Upper lobe of right lung (tissue), 1 donor: ENCODE data around the gene ITGAL. TPM values are rescaled to one million over a fixed set of nuclear protein-coding genes. Genes with fewer than 3 reads are reported as not detected.
A peak's percentile ranks its signal among the peaks of the same experiment; 100 is the strongest.
"Not testable (repeated sequence)": the region's sequence is repeated elsewhere in the genome, so short reads cannot be mapped to it uniquely, and the experiment has no call there.

Experiments
- ATAC-seq: fragments of 200-7000 bp; cut with Tn5 transposase; one replicate; pipeline ENCODE4 v1.9.1; 2020; ENCODE audit warnings: mild to moderate bottlenecking, moderate library complexity
- DNase-seq: peaks from one replicate; pipeline ENCODE4 v3.0.0-alpha.2; 2020
- H3K27ac ChIP-seq: fragments of 200-600 bp; one replicate; pipeline ENCODE4 v1.8.0; 2022
- H3K27me3 ChIP-seq: fragments of 200-600 bp; one replicate; pipeline ENCODE4 v1.8.0; 2022; ENCODE audit warnings: mild to moderate bottlenecking
- H3K36me3 ChIP-seq: fragments of 200-600 bp; one replicate; pipeline ENCODE4 v1.8.0; 2022
- H3K4me1 ChIP-seq: fragments of 200-600 bp; one replicate; pipeline ENCODE4 v1.8.0; 2022
- H3K4me3 ChIP-seq: fragments of 200-600 bp; one replicate; pipeline ENCODE4 v1.8.0; 2022; ENCODE audit warnings: mild to moderate bottlenecking
- H3K9me3 ChIP-seq: fragments of 200-600 bp; one replicate; pipeline ENCODE4 v1.8.0; 2022
- CTCF ChIP-seq: fragments of 200-600 bp; IDR thresholded peaks from one replicate; pipeline ENCODE4 v1.8.0; 2022; ENCODE audit warnings: antibody characterized with exemption
- intact Hi-C: fragments of 100-400 bp; cut with DNase I; formaldehyde crosslinking; loops from one replicate; pipeline ENCODE4 v1.11.0; 2022
- total RNA-seq: library from RNA; stranded (reverse); fragmentation: NEBNext Ultra II Directional; extraction: Animal tissue kit (Norgen Biotek cat#: 25700); gene quantifications from one replicate; pipeline ENCODE4 v1.2.1, GENCODE V29; 2021
- donor health status: DM: no; HTN: yes; CAD: no; lungs with severe emphysema.

ITGAL gene
- total RNA-seq, 1 donor from 2014 or later, result 62.8 TPM

- peaks cover 20% of the 10 kb centered on the region for H3K4me1 ChIP-seq
- no peaks in the 10 kb centered on the region for H3K27me3 ChIP-seq
- peaks cover 18% of the 10 kb centered on the region for H3K36me3 ChIP-seq
- ATAC-seq (peak; percentile 4), DNase-seq (no peak)
- H3K27ac ChIP-seq, result peak overlapping the region; percentile 97
- no peaks in the 10 kb centered on the region for H3K9me3 ChIP-seq
- TF ChIP-seq CTCF, result no peak
- intact Hi-C loops, result no loop called here
- H3K4me3 ChIP-seq, result peak overlapping the region; percentile 85
Observed at GRCh38 chr16:30533748-30534367, 61.3 kb downstream of the ITGAL start.

- Histone ChIP-seq H3K27me3 (no peaks in the 10 kb centered on the region), H3K4me1 (peaks cover 20% of the 10 kb centered on the region), H3K4me3 (peak within 1 kb of the TSS; percentile 85), H3K27ac (peak within 1 kb of the TSS; percentile 97), H3K36me3 (peaks cover 18% of the 10 kb centered on the region), H3K9me3 (no peaks in the 10 kb centered on the region)
- ATAC-seq (peak; percentile 91), DNase-seq (peak; percentile 96)
- TF ChIP-seq CTCF, result no peak
- intact Hi-C loops, result no loop called here
Observed at GRCh38 chr16:30534368-30535105, 62.0 kb downstream of the ITGAL start, which contains the start of gene ZNF747. Gene ZNF747, minus strand, starts transcription at chr16:30534858. Its CDS starts 179 bp downstream, at chr16:30534679.

- no peak for TF ChIP-seq CTCF
- DNase-seq (no peak), ATAC-seq (no peak)
- Histone ChIP-seq H3K27me3 (no peaks in the 10 kb centered on the region), H3K4me3 (peak overlapping the region; percentile 85), H3K4me1 (peaks cover 19% of the 10 kb centered on the region), H3K27ac (peak overlapping the region; percentile 97), H3K9me3 (no peaks in the 10 kb centered on the region), H3K36me3 (peaks cover 18% of the 10 kb centered on the region)
- intact Hi-C loops, result no loop called here
Observed at GRCh38 chr16:30535106-30535776, 62.7 kb downstream of the ITGAL start.

- Histone ChIP-seq H3K4me3 (peak overlapping the region; percentile 85), H3K27ac (peak overlapping the region; percentile 97), H3K36me3 (peaks cover 17% of the 10 kb centered on the region), H3K9me3 (no peaks in the 10 kb centered on the region), H3K27me3 (no peaks in the 10 kb centered on the region), H3K4me1 (peaks cover 14% of the 10 kb centered on the region)
- peak; percentile 86 for DNase-seq
- peak; percentile 65 for TF ChIP-seq CTCF
- ATAC-seq, result peak; percentile 81
- intact Hi-C loops, result no loop called here
Observed at GRCh38 chr16:30535777-30536190, 63.2 kb downstream of the ITGAL start.

GRCh38 chr16:30536391-30537024 is 64.0 kb downstream of the ITGAL start:
- Histone ChIP-seq H3K27ac (peak overlapping the region; percentile 97), H3K36me3 (peaks cover 11% of the 10 kb centered on the region), H3K4me1 (peaks cover 13% of the 10 kb centered on the region), H3K4me3 (peak overlapping the region; percentile 85)
- ATAC-seq, DNase-seq, H3K9me3 ChIP-seq, H3K27me3 ChIP-seq, intact Hi-C loops: not testable (repeated sequence)
